AG09319 (cell line): ENCODE results near the gene FBXO7.

Source experiments
- DNase-seq: peaks from one replicate; pipeline ENCODE4 v3.0.0-alpha.2; 2010; ENCODE audit warnings: low read depth; ENCODE audit errors: extremely low read depth
- CTCF ChIP-seq: IDR thresholded peaks from 2 replicates; pipeline ENCODE4 v1.5.1; 2011; ENCODE audit warnings: low read depth, mild to moderate bottlenecking, inconsistent platforms, low read length, moderate library complexity

FBXO7 gene

GRCh38 chr22:32538521-32538920, 63.9 kb downstream of the FBXO7 start:
- DNase-seq: no peak
- no peak for TF ChIP-seq CTCF

- no peak for DNase-seq
- no peak for TF ChIP-seq CTCF
Measured at GRCh38 chr22:32539631-32540421, 65.2 kb downstream of the FBXO7 start.

- TF ChIP-seq CTCF: no peak
- DNase-seq: no peak
Measured at GRCh38 chr22:32541481-32541880, 66.9 kb downstream of the FBXO7 start.

- no peak for DNase-seq
- no peak for TF ChIP-seq CTCF
Measured at GRCh38 chr22:32542066-32542676, 67.6 kb downstream of the FBXO7 start.

GRCh38 chr22:32542677-32543357, 68.2 kb downstream of the FBXO7 start:
- no peak for TF ChIP-seq CTCF
- no peak for DNase-seq

GRCh38 chr22:32544953-32545558, 70.4 kb downstream of the FBXO7 start:
- no peak for TF ChIP-seq CTCF

More at GRCh38 chr22:32544953-32545558, 70.4 kb downstream of the FBXO7 start:
- no peak for DNase-seq
